SW 1271 (cell line): ENCODE results near the gene RXFP3.
"Not testable (repeated sequence)": the region's sequence is repeated elsewhere in the genome, so short reads cannot be mapped to it uniquely, and the experiment has no call there.

Experiments
- DNase-seq, 2 experiments: peaks; one replicate each; lab custom pipeline; 2025; lab: John Stamatoyannopoulos, UW

The RXFP3 gene

GRCh38 chr5:33936004-33936380, 194 bp upstream of the RXFP3 start:
- no peak for DNase-seq

GRCh38 chr5:33937017-33937706, 976 bp downstream of the RXFP3 start:
- no peak for DNase-seq

- no peak for DNase-seq
Measured at GRCh38 chr5:33937707-33938506, 1.7 kb downstream of the RXFP3 start.

GRCh38 chr5:33938507-33938796, 2.3 kb downstream of the RXFP3 start:
- DNase-seq: no peak

- no peak for DNase-seq
Measured at GRCh38 chr5:33938881-33939280, 2.7 kb downstream of the RXFP3 start.

GRCh38 chr5:33939556-33940262, 3.5 kb downstream of the RXFP3 start:
- DNase-seq: no peak

GRCh38 chr5:33941090-33941489, 4.9 kb downstream of the RXFP3 start:
- no peak for DNase-seq

GRCh38 chr5:33944543-33945132, 8.5 kb downstream of the RXFP3 start:
- DNase-seq: no peak

GRCh38 chr5:33952175-33952574, 16.0 kb downstream of the RXFP3 start:
- not testable (repeated sequence) for DNase-seq

GRCh38 chr5:33957577-33958150, 21.5 kb downstream of the RXFP3 start:
- DNase-seq: no peak

- no peak for DNase-seq
Measured at GRCh38 chr5:33958176-33958575, 22.0 kb downstream of the RXFP3 start.

- DNase-seq: no peak
Measured at GRCh38 chr5:33964132-33964700, 28.0 kb downstream of the RXFP3 start.

GRCh38 chr5:33966805-33967204, 30.6 kb downstream of the RXFP3 start:
- DNase-seq: no peak

GRCh38 chr5:33968211-33969005, 32.2 kb downstream of the RXFP3 start:
- no peak for DNase-seq

- DNase-seq: peak in 1 of 2 experiments; percentile 24
Measured at GRCh38 chr5:33969572-33970452, 33.6 kb downstream of the RXFP3 start.

- DNase-seq: no peak
Measured at GRCh38 chr5:33973271-33973670, 37.1 kb downstream of the RXFP3 start.

- no peak for DNase-seq
Measured at GRCh38 chr5:33975852-33976251, 39.7 kb downstream of the RXFP3 start.

- no peak for DNase-seq
Measured at GRCh38 chr5:33976307-33976706, 40.1 kb downstream of the RXFP3 start.

GRCh38 chr5:33978306-33978705, 42.1 kb downstream of the RXFP3 start:
- DNase-seq: no peak

GRCh38 chr5:33980030-33980429, 43.8 kb downstream of the RXFP3 start:
- DNase-seq: no peak
